H9 (cell line): Measurements from ENCODE around the gene SOD3. TPM values are rescaled to one million over a fixed set of nuclear protein-coding genes. Genes with fewer than 3 reads are reported as not detected.

Experiments used
- DNase-seq: peaks from one replicate; pipeline ENCODE4 v3.0.0-alpha.2; 2017
- H2AFZ ChIP-seq: one replicate; pipeline ENCODE4 v1.6.1; 2013; ENCODE audit warnings: mild to moderate bottlenecking, low read length, control low read depth, moderate library complexity
- H2AK5ac ChIP-seq: 2 replicates; pipeline ENCODE4 v1.6.1; 2013; ENCODE audit warnings: low read length, control low read depth, mixed read lengths; ENCODE audit not compliant: insufficient read length
- H2BK120ac ChIP-seq: one replicate; pipeline ENCODE4 v1.6.1; 2013; ENCODE audit warnings: low read depth, mild to moderate bottlenecking, low read length, control low read depth, inconsistent platforms; ENCODE audit not compliant: poor library complexity, severe bottlenecking
- H2BK12ac ChIP-seq: 2 replicates; pipeline ENCODE4 v1.6.1; 2013; ENCODE audit warnings: low read length, control low read depth, mixed read lengths, low read depth; ENCODE audit not compliant: insufficient read length
- H2BK15ac ChIP-seq: 2 replicates; pipeline ENCODE4 v1.6.1; 2013; ENCODE audit warnings: low read depth, low read length, control low read depth
- H2BK20ac ChIP-seq: one replicate; pipeline ENCODE4 v1.6.1; 2013; ENCODE audit warnings: low read depth, mild to moderate bottlenecking, low read length, control low read depth, inconsistent platforms; ENCODE audit not compliant: poor library complexity, severe bottlenecking
- H2BK5ac ChIP-seq: 2 replicates; pipeline ENCODE4 v1.6.1; 2013; ENCODE audit warnings: low read length, control low read depth, mixed read lengths; ENCODE audit not compliant: insufficient read length
- H3K14ac ChIP-seq: 2 replicates; pipeline ENCODE4 v1.6.1; 2013; ENCODE audit warnings: low read length, control low read depth; ENCODE audit not compliant: insufficient read depth
- H3K18ac ChIP-seq: 2 replicates; pipeline ENCODE4 v1.6.1; 2013; ENCODE audit warnings: low read depth, mild to moderate bottlenecking, mixed read lengths, low read length, control low read depth; ENCODE audit not compliant: insufficient read length
- H3K23ac ChIP-seq: 2 replicates; pipeline ENCODE4 v1.6.1; 2013; ENCODE audit warnings: low read length, control low read depth, mixed read lengths, low read depth; ENCODE audit not compliant: insufficient read length
- H3K23me2 ChIP-seq: 2 replicates; pipeline ENCODE4 v1.6.1; 2013; ENCODE audit warnings: low read depth, mild to moderate bottlenecking, mixed read lengths, low read length, control low read depth; ENCODE audit not compliant: insufficient read length, poor library complexity, severe bottlenecking
- H3K27ac ChIP-seq: 2 replicates; pipeline ENCODE4 v1.5.1; 2013; ENCODE audit warnings: low read length, control low read depth, mixed read lengths, low read depth; ENCODE audit not compliant: insufficient read length
- H3K27me3 ChIP-seq: 2 replicates; pipeline ENCODE4 v1.6.1; 2013; ENCODE audit warnings: low read length, control low read depth, inconsistent platforms; ENCODE audit not compliant: insufficient read depth
- H3K4ac ChIP-seq: 2 replicates; pipeline ENCODE4 v1.6.1; 2013; ENCODE audit warnings: low read depth, mild to moderate bottlenecking, control low read depth, inconsistent platforms, low read length, moderate library complexity
- H3K4me1 ChIP-seq: 2 replicates; pipeline ENCODE4 v1.6.1; 2013; ENCODE audit warnings: low read length, control low read depth, inconsistent platforms; ENCODE audit not compliant: insufficient read depth
- H3K4me2 ChIP-seq: 2 replicates; pipeline ENCODE4 v1.6.1; 2013; ENCODE audit warnings: low read length, control low read depth, mixed read lengths; ENCODE audit not compliant: insufficient read length, insufficient read depth
- H3K56ac ChIP-seq: 2 replicates; pipeline ENCODE4 v1.6.1; 2013; ENCODE audit warnings: low read depth, mild to moderate bottlenecking, mixed read lengths, low read length, control low read depth; ENCODE audit not compliant: insufficient read length
- H3K79me1 ChIP-seq: 2 replicates; pipeline ENCODE4 v1.6.1; 2013; ENCODE audit warnings: low read depth, mild to moderate bottlenecking, moderate library complexity, low read length, control low read depth, inconsistent platforms; ENCODE audit not compliant: insufficient read depth, poor library complexity, severe bottlenecking
- H3K79me2 ChIP-seq: 2 replicates; pipeline ENCODE4 v1.6.1; 2013; ENCODE audit warnings: low read length, control low read depth, inconsistent platforms; ENCODE audit not compliant: insufficient read depth
- H3K9ac ChIP-seq: 2 replicates; pipeline ENCODE4 v1.6.1; 2013; ENCODE audit warnings: low read length, control low read depth, mixed read lengths; ENCODE audit not compliant: insufficient read length; ENCODE audit errors: extremely low read depth
- H3K9me3 ChIP-seq: one replicate; pipeline ENCODE4 v1.6.1; 2013; ENCODE audit warnings: low read depth, low read length, inconsistent platforms; ENCODE audit not compliant: control insufficient read depth
- H3T11ph ChIP-seq: one replicate; pipeline ENCODE4 v1.6.1; 2013; ENCODE audit warnings: mild to moderate bottlenecking, low read length, control low read depth, inconsistent platforms
- H4K20me1 ChIP-seq: one replicate; pipeline ENCODE4 v1.6.1; 2013; ENCODE audit not compliant: control insufficient read depth, insufficient read length, insufficient read depth
- H4K5ac ChIP-seq: 2 replicates; pipeline ENCODE4 v1.6.1; 2013; ENCODE audit warnings: low read depth, mild to moderate bottlenecking, mixed read lengths, low read length, control low read depth; ENCODE audit not compliant: insufficient read length
- H4K8ac ChIP-seq: replicated peaks from 2 replicates; pipeline ENCODE4 v1.6.1; 2013; ENCODE audit warnings: low read length, control low read depth, mixed read lengths, low read depth; ENCODE audit not compliant: insufficient read length
- H4K91ac ChIP-seq: 2 replicates; pipeline ENCODE4 v1.6.1; 2013; ENCODE audit warnings: low read depth, mild to moderate bottlenecking, moderate library complexity, mixed read lengths, low read length, control low read depth; ENCODE audit not compliant: insufficient read length
- H3K27ac Mint-ChIP-seq, 3 experiments: 2 replicates in 2 of 3; 3 replicates in 1 of 3; pipeline ENCODE4 v1.8.0; 2020 to 2021; ENCODE audit warnings: mixed read lengths in 3 of 3, mild to moderate bottlenecking in 1 of 3, moderate library complexity in 1 of 3
- H3K27me3 Mint-ChIP-seq: 2 replicates; pipeline ENCODE4 v1.8.0; 2021; ENCODE audit warnings: low read depth, mild to moderate bottlenecking, moderate library complexity, mixed read lengths
- H3K36me3 Mint-ChIP-seq, 3 experiments: 2 replicates in 2 of 3; 3 replicates in 1 of 3; pipeline ENCODE4 v1.8.0; 2020 to 2021; ENCODE audit warnings: low read depth in 3 of 3, mixed read lengths in 3 of 3; ENCODE audit not compliant: insufficient read depth in 1 of 3
- H3K4me1 Mint-ChIP-seq, 2 experiments: 2 replicates each; pipeline ENCODE4 v1.8.0; 2020; ENCODE audit warnings: mixed read lengths in 2 of 2
- H3K4me3 Mint-ChIP-seq, 2 experiments: 2 replicates in 1 of 2; 3 replicates in 1 of 2; pipeline ENCODE4 v1.8.0; 2020 to 2021; ENCODE audit warnings: mild to moderate bottlenecking in 2 of 2, mixed read lengths in 2 of 2, moderate library complexity in 1 of 2
- H3K9me3 Mint-ChIP-seq, 2 experiments: 2 replicates in 1 of 2; 3 replicates in 1 of 2; pipeline ENCODE4 v1.8.0; 2020; ENCODE audit warnings: mild to moderate bottlenecking in 2 of 2, mixed read lengths in 2 of 2, moderate library complexity in 1 of 2
- CTCF ChIP-seq: fragments of 200-600 bp; sonication (generic); conservative IDR thresholded peaks from 3 replicates; pipeline ENCODE4 v1.8.0; 2021; ENCODE audit warnings: antibody characterized with exemption, mild to moderate bottlenecking
- WGBS: extraction: QIAGEN DNeasy Blood & Tissue Kit; methylation state at CpG from one replicate; pipeline ENCODE4 v1.1.7; 2013; ENCODE audit warnings: missing lambda C conversion rate, low lambda C conversion rate, mixed read lengths; ENCODE audit not compliant: insufficient read length; ENCODE audit errors: extremely low coverage; 5-methylcytosine and 5-hydroxymethylcytosine counted together
- total RNA-seq: library from RNA; stranded (reverse); gene quantifications from 2 replicates; pipeline ENCODE4 v1.2.1, GENCODE V29; 2021

SOD3 gene
- total RNA-seq, 1 experiment from 2014 or later = 3.3 TPM

- Histone ChIP-seq H2AK5ac (no peak overlapping the region), H3K14ac (no peak overlapping the region), H3K9me3 (no peaks in the 10 kb centered on the region), H3K4me1 (no peaks in the 10 kb centered on the region), H4K8ac (no peak overlapping the region), H4K91ac (no peak overlapping the region), H3K27ac (no peak overlapping the region), H3K4me2 (no peak overlapping the region), H3K56ac (no peak overlapping the region), H3K27me3 (peaks cover 6% of the 10 kb centered on the region; the same call in 1 of the 2 replicates), H3K23ac (no peak overlapping the region), H4K5ac (no peak overlapping the region), H3K9ac (no peak overlapping the region), H2AFZ (no peak overlapping the region), H3K79me2 (no peaks in the 10 kb centered on the region), H2BK20ac (no peak overlapping the region), H3K79me1 (no peaks in the 10 kb centered on the region), H3K23me2 (peaks cover 6% of the 10 kb centered on the region), H3K18ac (no peak overlapping the region), H3K4ac (no peak overlapping the region), H2BK12ac (no peak overlapping the region), H2BK120ac (no peak overlapping the region), H4K20me1 (no peaks in the 10 kb centered on the region), H2BK5ac (no peak overlapping the region), H3T11ph (no peak overlapping the region), H2BK15ac (no peak overlapping the region)
- whole genome bisulfite sequencing = no CpG with 5 or more reads among the region's 4 CpGs
- no peaks in the 10 kb centered on the region for H3K36me3 Mint-ChIP-seq
- peaks cover 0 to 3% of the 10 kb centered on the region in 2 experiments; a peak in 1 of 5 replicates for H3K9me3 Mint-ChIP-seq
- TF ChIP-seq CTCF = no peak
- no peak overlapping the region for H3K4me3 Mint-ChIP-seq
- H3K4me1 Mint-ChIP-seq = peaks cover 19 to 22% of the 10 kb centered on the region in 2 experiments
- DNase-seq = no peak
- H3K27ac Mint-ChIP-seq = no peak overlapping the region
- peaks cover 50% of the 10 kb centered on the region for H3K27me3 Mint-ChIP-seq
Measured at GRCh38 chr4:24794051-24794450, 1.3 kb upstream of the SOD3 start.
